ENCODE measurements around the gene P2RY14.

DNA sequence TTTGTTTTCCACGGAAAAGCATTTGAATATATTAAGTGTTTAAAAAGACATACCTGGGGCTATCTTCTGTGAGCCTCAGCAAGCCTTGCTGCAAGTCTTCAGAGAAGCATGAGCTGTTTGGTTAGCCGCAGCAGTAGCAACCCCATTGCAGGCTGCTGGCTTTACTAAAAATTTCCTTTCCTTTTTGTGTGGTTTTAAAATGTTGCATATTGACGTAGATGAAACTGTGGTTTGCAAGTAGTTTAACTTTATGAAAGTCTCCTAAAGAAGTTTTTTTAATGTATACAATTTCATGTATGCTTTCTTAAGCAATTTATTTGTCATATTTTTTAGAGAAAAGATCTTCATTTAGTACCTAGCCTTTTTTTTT is 75.3 kb downstream of the P2RY14 start, which contains the start of gene GPR171:
- TF ChIP-seq, protein P1, sequence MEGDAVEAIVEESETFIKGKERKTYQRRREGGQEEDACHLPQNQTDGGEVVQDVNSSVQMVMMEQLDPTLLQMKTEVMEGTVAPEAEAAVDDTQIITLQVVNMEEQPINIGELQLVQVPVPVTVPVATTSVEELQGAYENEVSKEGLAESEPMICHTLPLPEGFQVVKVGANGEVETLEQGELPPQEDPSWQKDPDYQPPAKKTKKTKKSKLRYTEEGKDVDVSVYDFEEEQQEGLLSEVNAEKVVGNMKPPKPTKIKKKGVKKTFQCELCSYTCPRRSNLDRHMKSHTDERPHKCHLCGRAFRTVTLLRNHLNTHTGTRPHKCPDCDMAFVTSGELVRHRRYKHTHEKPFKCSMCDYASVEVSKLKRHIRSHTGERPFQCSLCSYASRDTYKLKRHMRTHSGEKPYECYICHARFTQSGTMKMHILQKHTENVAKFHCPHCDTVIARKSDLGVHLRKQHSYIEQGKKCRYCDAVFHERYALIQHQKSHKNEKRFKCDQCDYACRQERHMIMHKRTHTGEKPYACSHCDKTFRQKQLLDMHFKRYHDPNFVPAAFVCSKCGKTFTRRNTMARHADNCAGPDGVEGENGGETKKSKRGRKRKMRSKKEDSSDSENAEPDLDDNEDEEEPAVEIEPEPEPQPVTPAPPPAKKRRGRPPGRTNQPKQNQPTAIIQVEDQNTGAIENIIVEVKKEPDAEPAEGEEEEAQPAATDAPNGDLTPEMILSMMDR (IDR thresholded peaks at IDR 0.05) = no peak
- TF ChIP-seq EP300 (IDR thresholded peaks at IDR 0.05) (no peak), POLR2AphosphoS5 (IDR thresholded peaks at IDR 0.05) (no peak), POLR2A (IDR thresholded peaks at IDR 0.05; ENCODE audit: low read depth) (no peak)

Data from esophagus muscularis mucosa (tissue), 4 donors.